ENCODE measurements around the gene NDNF. TPM values are rescaled to one million over a fixed set of nuclear protein-coding genes. Genes with fewer than 3 reads are reported as not detected.

NDNF gene
- total RNA-seq, 1 donor from 2014 or later: 21.7 TPM

DNA sequence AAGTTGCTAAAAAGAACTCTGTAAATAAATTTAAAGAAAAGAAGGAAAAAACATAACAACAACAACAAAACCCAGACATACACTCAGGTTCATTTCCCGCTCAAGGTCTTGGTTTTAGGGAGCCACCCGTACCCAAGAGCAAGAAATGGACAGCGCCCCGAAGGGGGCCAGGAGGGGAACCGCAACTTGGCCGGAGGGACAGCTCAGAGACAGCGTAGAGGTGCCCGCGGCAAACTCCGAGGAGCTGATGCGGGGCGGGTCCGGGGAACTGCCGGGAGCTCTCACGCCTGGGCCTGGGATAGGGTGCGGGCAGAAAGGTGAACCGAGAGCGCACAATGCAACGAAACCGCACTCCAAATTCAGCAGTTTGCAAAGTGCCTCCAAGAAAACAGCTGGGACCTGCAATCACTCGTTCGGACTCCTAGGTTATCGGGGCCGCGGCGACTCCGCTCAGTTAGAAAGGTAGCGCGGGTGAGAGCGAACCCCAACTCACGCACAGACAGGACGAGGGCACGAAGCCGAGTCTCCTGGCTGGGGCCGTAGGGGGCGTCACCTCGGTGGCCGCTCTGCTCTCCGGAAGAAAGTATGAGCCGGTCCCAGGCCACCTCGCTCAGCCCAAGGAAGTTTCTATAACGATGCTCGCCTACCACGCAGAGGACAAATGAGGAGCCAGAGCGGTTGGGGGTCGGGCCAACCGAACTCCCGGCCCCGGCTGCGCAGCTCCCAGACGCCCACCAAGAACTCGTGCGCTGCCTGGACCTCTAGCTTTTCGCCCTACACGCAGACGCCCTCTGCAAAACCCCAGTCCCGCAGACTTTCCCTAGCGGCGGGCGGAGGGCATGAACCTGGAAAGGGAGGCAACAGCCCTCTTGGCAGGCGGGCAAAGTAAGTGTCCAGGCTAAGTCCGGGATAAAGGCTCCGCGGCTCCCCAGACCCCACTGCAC is 1.4 kb downstream of the NDNF start:
- peak; percentile 36 for DNase-seq

DNA sequence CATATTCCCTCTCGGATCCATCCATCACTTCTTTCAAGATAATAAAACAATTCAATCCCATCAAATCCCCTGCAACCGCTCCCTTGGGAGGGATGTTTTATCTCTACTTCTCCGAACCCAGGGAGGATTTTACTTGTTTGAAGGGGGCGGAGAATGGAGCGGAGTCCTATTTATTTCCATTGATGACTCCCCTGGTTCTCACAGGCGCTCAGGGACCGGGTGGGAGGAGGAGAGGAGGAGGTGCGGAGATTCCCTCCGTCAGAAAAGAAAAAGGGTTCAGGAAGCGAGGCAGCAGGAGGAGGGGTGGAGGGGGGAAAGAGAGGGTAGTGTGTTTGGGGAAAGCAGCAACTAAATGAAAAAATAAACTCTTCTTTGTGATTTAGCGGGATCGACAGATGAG is 2.1 kb downstream of the NDNF start:
- DNase-seq: no peak

DNA sequence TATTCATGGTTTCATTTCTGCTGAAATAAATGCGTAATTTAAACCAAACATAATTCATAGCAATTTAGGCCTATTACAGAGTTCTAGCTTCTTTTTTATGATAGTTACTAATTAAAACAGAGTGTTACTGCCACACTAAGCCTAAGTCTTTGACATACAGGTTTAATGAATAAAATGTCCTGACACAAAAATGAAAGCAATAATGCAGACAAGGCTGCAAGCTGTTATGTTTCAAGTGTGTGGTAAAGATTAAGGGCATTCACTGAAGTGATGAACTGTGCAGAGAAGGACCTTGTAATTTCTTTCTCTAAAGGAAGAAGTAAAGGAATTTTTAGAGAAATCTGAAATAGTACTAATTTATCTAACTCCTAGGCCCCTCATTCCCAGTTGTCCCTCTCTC is 2.9 kb downstream of the NDNF start:
- peak; percentile 26 for DNase-seq

DNA sequence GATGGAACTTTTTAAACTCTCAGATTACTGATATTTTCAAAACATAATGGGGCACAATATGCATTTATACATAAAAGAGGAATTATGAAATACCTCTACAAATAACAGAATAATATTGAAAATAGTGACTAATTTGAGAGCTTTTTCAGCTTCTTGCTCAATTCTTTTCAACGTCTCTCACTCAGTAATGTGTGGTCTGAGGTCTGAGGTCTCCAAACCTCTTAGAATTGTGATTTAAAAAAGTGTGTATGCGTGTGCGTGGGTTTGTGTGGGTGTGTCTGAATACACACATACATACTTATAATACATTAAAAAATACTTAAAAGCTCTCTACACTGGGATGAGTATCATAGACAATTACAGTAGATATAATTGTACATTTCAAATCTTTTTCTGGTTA is 7.9 kb downstream of the NDNF start:
- no peak for DNase-seq

DNA sequence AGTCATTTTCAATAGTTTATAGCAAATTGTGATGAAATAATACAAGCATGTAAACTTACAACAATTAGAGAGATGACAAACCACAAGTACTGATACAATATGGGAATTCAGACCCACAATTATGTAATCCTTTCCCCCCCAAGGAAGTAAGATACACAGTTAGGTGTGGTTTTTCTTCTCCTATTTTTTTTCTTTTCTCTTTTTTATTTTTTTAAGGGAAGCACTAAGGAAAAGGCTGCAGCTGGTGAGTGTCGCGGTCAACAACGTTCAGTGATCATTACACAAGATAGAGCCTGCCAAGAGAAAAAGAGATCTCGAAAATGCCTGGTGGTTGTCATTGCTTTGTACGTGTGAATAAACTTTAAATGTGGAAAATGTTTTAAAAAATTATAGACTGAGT is 9.8 kb downstream of the NDNF start:
- no peak for DNase-seq

DNA sequence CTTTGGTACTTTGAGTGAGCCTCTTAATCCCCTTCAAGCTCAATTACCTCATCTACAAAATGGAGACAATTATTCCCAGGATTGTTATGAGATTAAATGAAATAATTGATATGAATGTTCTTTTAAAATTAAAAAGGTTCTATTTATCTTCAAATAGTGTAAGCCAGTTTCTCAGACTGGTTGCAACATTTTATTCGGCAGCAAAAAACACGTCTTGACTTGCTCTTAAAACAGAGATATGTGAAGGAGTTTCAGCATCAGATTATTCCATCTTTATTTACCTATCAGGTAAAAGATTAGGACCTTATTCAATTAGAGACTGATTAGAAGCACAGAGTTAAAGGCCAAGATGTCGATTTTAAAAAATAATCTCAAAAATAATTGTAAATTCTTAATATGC is 10.5 kb downstream of the NDNF start:
- DNase-seq: no peak

DNA sequence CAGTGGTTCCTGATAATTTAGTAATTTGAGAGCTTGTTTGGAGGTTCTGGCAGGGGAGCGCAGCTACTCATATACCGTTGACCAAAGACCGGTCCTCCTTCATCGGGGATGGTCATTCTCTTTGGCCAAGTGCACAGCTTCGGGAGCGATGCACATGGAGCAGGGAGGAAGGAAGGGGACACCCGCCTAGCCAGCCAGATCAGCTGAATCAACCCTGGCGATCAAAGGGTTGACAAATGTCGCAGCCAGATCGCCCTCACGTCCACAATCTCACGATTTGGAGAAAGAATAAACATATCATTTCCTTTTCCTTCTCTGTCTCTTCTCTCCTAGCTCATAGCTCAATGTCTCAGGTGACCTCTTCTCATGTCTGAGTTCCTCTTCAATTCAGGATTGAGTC is 11.1 kb downstream of the NDNF start:
- DNase-seq: no peak

DNA sequence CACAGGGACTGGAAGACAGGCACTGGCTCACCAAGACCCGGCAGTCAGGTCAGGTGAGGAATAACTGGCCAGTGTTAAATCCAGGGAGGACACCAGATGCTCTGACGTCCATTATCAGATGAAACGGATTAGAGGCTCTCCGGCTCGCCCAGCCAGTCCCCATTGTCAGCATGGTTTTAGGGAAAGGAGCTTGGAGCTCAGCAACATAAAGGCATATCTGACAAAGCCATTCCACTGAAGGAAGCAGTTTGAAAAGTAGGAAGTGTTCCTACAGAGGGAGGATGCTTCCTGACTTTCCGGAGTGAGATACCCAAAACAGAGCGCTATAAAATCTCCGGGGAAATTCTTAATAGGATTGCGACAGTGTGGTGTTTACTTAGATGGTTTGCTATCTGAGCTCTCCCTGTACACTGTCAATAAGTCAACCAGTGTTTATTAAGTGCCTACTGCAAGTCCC is 14.8 kb downstream of the NDNF start:
- DNase-seq: no peak

DNA sequence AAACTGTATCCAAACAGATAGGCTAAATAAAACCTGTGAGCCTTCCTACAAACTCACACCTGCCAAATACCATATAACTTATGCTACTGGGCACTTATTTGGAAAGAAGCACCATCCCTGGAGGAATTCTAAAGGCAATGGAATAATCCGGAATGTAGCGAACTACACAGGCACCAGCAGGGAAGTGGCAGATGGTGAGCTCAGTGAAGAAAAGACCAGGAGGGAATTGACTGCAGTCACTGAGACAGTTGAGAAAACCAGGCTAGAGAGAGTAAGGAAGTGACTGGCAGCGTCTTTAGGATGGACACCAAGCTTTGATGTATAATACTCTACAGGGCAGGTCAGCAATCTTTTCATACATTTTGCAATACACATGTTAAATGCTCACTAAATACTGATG is 16.3 kb downstream of the NDNF start:
- DNase-seq: no peak

DNA sequence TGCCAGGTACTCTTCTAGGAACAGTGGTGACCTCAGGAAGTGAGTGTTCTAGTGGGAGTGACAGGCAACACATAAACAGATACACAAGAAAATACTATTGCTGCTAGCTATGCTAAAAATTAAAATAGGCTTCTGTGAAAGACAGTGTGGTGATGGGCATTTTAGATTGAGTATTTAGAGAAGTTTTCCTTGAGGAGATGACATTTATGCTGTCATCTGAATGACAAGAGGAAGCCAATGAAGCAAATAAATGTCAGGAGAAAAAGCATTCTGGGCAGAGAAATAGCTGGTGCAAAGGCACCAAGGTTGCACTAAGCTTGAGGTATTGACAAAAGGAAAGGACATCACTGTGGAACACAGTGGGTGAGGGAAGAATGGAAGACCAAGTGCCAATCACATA is 18.0 kb downstream of the NDNF start:
- no peak for DNase-seq

DNA sequence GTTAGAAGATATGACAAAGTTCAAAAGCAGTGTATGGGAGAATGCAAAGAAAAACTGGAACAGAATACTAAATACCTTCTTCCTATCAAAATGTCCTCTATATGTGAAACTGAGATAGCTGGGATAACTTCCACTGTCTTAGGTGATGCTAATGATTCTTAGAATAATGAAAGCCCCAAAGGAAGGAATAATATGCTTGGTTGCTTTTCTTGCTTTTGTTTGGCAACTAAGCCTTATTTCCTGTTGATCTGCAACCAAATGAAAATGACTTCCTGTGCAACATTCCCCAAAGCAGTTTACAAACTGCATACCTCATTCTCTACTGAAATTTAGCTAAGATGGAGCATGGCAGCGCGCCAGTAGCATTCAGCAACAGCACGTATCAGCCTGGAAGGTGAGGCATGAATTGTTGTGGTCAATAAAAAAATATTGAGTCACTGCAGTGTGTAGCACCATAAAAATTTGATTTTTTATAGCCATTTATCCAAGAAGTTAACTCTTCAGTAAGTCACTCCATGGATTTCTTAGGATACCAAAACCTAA is 18.7 kb downstream of the NDNF start:
- no peak for DNase-seq

DNA sequence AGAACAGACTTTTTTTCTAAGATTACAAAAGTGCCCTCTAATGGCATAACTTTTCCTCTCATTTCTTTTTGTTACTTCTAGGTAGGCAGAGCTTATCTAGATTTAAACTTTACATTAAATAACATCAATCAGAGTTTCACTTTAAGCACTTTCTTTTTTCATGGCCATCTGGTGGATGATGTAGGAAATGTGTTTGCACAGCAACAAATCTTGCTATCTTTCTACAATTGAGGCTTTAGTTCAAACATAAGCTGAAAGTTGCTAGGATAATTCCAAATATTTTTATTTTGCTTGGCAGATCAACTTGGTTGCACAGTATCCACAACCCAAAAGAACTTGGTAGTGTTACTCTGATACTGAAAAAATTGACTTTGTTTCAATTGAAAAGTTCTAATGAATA is 22.0 kb downstream of the NDNF start:
- DNase-seq: peak; percentile 10

DNA sequence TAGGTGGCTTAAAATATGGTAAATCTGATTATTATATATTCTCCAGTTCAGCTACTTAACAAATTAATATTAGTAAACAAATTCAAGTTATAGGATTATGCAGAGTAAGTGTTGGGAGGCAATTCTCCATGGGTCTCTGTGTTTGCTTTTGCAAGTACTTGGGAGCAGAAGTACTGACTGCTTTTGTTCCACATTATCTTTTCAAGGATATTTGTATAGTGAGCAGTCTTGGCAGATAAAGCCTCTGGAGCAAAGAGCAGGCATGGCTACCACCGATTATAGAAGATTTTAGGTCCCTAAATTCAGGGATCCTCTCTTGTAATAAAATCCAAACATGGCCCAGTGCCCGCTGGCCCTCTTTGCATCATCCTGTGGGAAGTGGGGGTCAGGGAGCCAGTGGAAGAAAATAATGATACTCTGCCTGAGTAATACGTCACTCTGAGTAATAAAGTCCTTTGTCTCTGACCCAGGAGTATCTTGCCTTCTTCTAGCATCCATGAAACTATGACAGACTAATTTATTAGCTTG is 23.2 kb downstream of the NDNF start:
- DNase-seq: no peak

DNA sequence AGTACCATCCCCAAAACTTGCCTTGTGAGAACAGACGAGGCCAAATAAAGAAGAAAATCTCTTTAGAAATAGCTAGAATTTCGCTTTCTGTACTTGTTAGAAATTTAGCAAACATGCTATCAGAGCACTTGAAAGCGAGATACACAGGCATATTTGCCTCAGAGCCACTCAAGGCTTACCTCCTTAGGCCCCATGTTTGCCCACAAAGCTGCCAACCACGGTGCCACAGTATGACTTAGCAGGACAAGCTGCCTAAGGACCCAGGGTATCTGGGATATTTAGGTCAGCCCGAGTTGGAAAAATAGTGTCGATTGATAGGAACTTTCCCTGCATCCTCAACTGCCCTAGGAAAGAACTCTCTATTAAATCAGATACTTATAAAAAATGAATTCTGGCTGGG is 24.2 kb downstream of the NDNF start:
- no peak for DNase-seq

DNA sequence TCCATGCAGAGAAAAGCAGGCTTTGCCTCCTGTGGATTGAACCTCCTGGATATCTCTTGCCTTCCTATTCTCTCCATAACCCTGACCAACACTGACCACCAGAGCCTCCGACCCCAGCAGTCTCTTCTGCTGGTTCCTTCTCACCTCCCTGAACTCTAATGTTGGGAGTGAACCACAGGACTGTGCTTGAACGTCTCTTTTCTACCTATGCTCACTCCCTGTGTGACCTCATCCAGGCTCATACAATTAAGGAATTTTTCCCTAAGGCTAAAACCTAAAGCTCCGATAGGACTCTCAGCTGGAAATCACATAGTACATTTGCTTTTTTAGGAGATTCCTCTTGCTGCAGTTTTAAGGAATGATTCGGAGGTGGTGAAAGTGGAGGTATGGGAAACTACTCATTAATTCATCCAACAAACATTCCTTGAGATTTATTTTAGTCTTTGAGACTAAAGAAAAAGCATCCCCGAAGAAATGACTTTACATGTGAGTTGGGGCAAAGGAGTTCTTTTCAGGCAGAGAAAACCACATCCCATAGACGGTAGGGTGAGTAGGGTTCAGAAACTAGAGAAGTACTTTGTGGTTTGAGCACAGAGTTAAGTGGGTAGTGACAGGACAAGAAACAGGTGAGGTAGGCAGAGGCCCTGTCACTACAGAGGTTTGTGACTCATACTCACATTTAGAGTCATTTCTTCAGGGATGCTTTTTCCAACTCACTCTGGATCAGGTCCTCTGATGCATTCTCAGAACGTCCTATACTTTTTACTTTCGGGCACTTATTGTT is 30.8 kb downstream of the NDNF start:
- no peak for DNase-seq

DNA sequence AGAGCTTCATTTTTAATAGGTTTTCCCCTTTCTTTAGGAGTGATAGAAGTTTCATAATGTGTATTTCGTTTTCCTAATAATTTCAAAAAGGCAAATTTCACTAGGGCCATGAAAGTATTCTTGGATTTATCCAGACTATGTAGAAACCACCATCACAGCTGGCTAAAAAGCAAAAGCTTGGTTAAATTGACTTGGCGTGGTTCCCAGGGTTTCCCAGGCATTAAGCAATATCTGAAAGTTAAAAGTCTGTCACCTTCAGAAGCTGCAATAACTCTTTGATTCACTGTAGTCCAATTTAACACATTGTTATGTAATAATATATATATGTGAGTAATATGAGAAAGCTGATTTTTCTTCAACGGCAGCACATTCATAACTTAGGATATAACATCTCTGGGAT is 38.3 kb downstream of the NDNF start:
- no peak for DNase-seq

DNA sequence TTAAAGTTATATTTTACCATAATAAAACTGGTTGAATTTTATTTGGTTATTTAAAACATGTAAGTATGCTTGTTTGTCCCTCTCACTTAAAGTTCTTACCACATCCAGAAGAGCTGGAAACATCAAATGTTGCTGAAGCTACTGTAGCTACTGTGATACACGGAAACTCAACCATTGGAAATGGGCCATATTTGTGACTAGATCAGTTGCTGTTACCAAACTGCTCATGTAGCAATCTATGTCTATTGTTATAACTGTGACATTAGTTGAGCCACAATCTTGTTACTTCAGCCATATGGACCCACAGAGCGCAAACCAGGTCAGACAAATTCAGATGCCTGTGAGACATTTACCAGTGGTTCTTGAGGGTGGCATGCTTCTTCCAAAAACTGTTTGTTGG is 41.6 kb downstream of the NDNF start:
- no peak for DNase-seq

DNA sequence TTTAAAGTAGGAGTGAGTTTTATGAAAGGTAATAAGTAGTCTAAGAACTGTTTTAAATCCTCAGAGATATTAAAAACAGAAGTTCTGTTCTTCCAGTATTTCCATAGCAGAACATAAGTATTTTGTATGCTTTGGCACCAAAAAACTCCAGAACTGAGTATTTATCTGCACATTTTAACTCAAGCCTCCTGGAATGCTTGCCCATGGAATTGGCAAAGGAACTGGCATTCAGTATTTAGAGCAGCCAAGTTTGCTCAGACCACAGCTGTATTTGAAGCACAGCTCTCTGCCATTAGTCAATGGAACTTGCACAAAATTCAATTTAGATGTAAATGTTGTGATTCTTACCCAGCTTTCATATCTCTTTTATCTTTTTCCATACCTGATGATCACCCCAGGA is 42.2 kb downstream of the NDNF start:
- no peak for DNase-seq

DNA sequence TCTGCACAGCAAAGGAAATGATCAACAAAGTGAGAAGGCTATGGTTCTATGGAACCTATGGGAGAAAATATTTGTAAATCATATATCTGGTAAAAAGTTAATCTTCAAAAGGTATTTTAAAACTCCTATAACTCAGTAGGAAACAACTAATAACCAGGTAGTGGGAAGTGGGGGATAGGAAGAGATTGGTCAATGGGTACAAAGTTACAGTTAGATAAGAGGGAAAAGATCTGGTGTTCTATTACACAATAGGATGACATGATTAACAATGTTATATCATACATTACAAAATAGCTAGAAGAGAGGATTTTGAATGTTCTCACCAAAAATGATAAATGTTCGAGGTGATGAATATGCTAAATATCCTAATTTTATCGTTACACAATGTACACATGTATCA is 46.3 kb downstream of the NDNF start:
- no peak for DNase-seq

DNA sequence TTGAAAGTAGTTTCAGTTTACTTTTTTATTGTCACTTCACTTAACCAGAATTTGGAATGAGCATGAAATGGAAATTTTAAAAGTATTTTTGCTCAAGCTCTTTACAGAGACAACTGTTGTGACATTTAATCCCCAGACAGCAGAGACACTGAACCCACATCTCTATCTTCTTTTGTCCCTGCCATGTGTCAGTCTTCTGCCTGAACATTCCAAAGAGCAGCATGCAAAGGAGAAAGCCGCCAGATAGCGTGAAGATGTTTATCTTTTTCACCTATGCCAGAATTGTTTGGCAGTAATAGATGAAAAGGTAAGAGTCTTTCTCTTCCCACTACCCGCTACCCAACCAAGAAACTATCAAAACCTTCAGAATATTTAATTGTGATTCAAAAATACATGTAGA is 46.8 kb downstream of the NDNF start:
- no peak for DNase-seq

DNA sequence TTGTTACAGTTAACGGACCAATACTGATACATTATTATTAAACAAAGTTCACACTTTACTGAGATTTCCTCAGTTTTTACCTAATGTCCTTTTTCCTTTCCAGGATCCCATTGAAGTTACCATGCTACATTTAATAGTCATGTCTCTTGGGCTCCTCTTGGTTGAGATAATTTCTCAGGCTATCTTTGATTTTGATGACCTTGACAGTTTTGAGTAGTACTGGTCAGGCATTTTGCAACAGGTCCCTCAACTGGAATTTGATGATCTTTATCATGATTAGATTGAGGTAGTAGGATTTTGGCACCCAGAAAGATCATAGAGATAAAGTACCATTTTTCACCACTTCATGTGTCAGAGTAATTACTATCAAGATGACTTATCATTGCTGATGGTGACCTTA is 53.8 kb downstream of the NDNF start:
- no peak for DNase-seq

DNA sequence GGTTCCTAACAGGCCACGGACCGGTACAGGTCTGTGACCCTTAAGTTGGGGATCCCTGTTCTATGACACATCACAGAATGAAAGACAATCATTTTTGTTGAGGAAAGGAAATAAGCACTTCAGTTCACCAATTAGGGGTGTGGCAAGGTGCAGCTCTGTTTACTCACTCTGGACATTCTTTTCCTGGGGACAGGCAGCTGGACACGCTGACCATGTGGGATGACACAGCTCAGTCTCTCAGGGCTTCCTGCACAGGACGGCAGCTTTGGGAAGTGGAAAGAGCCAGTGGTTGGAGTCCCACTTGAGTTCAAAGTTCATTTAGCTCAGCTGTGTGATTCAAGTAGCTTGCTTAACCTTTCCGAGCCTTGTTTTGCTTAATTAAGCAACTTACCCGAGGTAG is 55.7 kb downstream of the NDNF start:
- no peak for DNase-seq

DNA sequence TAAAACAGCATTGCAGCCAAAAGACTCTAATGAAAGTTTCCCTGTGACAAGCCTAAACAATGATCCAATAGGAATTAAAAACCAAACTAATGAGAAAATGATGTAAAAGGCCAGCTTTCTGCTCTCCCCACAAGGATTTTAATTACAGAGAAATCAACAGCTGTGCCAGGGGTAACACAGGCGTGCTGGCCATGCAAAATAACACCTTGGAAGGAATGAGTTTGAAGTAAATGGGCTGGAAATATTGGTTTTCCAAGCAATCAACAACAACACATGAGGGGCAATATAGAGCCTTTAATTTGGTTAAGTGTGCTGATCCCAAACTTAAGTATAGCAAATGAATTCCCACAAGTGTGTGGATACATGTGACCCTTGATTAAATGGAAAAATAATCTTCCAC is 56.9 kb downstream of the NDNF start:
- DNase-seq: no peak

Measured in skin of body (tissue), 2 donors.